ENCODE results near the gene TNFRSF19.

Gene TNFRSF19

DNA sequence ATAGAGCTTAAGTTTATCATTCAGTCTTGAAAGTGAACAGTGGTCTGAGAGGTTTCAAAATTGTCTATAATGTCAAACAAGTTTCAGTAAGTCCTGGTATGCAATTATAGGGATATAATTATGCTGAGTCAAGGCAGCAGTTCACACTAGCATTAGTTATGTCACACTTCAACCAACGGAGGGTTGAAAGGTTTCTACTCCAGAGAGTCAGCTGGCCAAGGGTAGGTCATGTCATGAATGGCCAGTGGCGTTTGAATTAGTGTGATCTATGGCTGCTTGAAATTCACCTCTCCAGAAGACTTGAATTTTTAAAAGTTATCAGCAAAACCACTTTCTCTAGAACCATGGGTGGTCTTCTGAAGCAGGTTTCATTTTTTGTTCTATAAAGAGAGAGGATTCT lies 108.6 kb downstream of the TNFRSF19 start:
- CTCF ChIA-PET: interaction anchor here (1.0 to 1.8 kb wide), 2 partner anchors 46 to 212 kb away, joined by 3 read pairs; no protein-coding TSS in a partner anchor
- no peak overlapping the region for H3K4me3 ChIP-seq (ENCODE audit: low read depth, low read length)
- POLR2A ChIA-PET: no interaction called here
- TF ChIP-seq, protein P1, sequence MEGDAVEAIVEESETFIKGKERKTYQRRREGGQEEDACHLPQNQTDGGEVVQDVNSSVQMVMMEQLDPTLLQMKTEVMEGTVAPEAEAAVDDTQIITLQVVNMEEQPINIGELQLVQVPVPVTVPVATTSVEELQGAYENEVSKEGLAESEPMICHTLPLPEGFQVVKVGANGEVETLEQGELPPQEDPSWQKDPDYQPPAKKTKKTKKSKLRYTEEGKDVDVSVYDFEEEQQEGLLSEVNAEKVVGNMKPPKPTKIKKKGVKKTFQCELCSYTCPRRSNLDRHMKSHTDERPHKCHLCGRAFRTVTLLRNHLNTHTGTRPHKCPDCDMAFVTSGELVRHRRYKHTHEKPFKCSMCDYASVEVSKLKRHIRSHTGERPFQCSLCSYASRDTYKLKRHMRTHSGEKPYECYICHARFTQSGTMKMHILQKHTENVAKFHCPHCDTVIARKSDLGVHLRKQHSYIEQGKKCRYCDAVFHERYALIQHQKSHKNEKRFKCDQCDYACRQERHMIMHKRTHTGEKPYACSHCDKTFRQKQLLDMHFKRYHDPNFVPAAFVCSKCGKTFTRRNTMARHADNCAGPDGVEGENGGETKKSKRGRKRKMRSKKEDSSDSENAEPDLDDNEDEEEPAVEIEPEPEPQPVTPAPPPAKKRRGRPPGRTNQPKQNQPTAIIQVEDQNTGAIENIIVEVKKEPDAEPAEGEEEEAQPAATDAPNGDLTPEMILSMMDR (IDR thresholded peaks at IDR 0.05; ENCODE audit: insufficient read depth, low read length, missing control alignments): no peak
- no peak for DNase-seq (ENCODE audit: low read depth, low spot score)

DNA sequence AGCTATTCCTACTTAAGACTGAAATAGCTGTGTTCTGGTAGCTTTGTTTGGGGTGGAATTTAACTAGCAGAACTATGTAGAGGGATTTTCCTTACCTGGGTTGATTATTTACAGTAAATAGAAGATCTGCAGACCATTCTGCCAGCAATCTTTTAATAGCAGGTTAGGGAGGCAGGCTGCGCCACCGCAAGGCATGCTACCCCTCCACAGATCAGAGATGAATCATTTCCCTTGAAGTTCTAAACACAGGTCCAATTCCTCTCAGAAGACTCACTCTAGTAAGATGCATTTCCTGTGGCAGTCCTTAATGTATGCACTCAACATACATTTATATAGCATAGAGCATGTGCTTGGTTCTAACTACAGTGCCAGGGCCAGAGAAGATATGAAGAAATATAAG lies 109.0 kb downstream of the TNFRSF19 start:
- TF ChIP-seq, protein P1 (IDR thresholded peaks at IDR 0.05; ENCODE audit: insufficient read depth, low read length, missing control alignments): no peak
- no peak overlapping the region for H3K4me3 ChIP-seq (ENCODE audit: low read depth, low read length)
- ChIA-PET POLR2A (no interaction called here), CTCF (interaction anchor here (0.8 to 1.8 kb wide), 3 partner anchors 46 to 212 kb away, joined by 3 read pairs; no protein-coding TSS in a partner anchor)
- DNase-seq (ENCODE audit: low read depth, low spot score): peak; percentile 47

DNA sequence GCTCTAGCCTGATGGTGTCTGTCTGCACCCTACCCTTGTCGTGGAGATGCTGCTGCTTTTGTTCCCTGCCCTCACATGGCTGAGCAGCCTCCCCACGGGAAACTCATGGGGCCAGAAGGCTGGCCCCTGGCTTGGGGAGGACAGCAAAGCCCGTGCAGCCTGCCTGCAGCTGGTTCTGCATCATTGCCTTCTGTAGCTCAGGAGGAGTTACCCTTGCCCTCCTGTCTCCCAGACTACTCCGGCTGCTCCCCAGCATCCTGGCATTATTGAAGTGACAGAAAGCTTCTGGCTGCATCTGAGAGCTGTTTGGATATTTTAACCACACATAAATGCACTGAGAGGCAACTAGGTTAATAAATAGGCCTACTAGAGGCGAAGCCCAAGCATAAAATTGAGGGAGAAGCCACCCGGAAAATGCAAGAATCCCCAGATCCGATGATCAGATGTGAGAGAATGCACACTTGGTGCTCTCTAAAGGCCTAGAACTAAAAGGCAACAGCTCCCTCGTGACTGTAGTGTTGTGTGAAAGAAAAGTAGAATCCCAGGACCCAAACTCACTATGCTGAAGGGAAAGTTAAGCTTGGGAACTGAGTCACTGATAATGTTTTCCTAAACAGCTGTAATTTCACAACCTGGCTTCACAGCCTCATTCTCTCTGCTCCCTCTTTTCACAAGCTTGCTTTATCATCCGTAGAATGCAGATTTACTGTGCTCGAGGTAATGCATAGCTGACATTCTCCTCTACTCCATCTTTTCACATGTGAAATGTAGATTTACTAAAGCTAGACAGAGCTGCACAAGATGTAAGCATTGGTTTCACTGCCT lies 110.8 kb downstream of the TNFRSF19 start:
- TF ChIP-seq, protein P1 (IDR thresholded peaks at IDR 0.05; ENCODE audit: insufficient read depth, low read length, missing control alignments): no peak
- H3K4me3 ChIP-seq (ENCODE audit: low read depth, low read length): no peak overlapping the region
- ChIA-PET CTCF (interaction anchor here (0.9 to 1.2 kb wide), 3 partner anchors 10 to 75 kb away, joined by 3 read pairs; no protein-coding TSS in a partner anchor), POLR2A (no interaction called here)
- no peak for DNase-seq (ENCODE audit: low read depth, low spot score)

DNA sequence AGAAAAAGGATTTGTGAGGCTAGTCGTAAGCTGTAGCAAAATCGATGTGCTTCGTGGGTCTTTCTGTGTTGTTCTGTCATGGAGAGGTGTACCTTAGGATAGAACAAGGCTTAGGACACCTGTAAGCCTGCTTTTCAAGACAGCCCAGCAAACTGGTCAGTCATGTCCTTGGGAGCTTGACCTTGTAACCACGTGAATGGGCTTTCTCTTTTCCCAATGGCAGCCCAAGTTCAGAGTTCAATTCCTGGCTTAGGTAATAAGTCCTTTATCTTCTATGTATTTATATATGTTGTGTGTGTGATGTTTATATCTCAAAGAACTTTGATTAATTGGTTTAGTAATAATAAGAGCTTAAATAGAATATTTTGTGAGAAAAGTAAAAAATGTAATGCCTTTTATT lies 112.9 kb downstream of the TNFRSF19 start:
- CTCF ChIA-PET: interaction anchor here (2.3 kb wide), 1 partner anchor 25 kb away, joined by 5 read pairs; no protein-coding TSS in a partner anchor
- no peak for DNase-seq (ENCODE audit: low read depth, low spot score)
- POLR2A ChIA-PET: no interaction called here
- TF ChIP-seq, protein P1 (IDR thresholded peaks at IDR 0.05; ENCODE audit: insufficient read depth, low read length, missing control alignments): no peak
- no peak overlapping the region for H3K4me3 ChIP-seq (ENCODE audit: low read depth, low read length)

DNA sequence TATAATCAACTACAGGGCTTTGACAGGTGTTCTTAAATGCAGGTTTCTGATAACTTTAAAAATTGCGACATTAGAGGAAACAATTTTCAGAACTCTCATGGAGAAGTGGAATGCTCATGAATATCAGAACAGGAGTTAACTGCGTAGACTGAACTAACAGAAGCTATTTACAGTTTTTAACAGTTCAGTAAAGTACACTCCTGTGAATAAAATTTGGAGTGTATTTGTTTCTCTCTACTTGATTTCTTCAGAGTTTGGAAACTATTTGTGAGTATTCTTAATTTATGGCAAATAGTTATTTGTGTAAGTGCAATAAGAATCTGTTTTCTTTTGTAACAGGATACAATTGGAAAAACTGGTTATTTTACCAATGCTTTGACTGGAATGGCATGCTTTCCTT lies 114.4 kb downstream of the TNFRSF19 start:
- no peak overlapping the region for H3K4me3 ChIP-seq (ENCODE audit: low read depth, low read length)
- TF ChIP-seq, protein P1 (IDR thresholded peaks at IDR 0.05; ENCODE audit: insufficient read depth, low read length, missing control alignments): no peak
- DNase-seq (ENCODE audit: low read depth, low spot score): no peak
- CTCF ChIA-PET: interaction anchor here (0.5 to 2.3 kb wide), 2 partner anchors 23 to 125 kb away, joined by 3 to 5 read pairs; no protein-coding TSS in a partner anchor
- POLR2A ChIA-PET: no interaction called here

DNA sequence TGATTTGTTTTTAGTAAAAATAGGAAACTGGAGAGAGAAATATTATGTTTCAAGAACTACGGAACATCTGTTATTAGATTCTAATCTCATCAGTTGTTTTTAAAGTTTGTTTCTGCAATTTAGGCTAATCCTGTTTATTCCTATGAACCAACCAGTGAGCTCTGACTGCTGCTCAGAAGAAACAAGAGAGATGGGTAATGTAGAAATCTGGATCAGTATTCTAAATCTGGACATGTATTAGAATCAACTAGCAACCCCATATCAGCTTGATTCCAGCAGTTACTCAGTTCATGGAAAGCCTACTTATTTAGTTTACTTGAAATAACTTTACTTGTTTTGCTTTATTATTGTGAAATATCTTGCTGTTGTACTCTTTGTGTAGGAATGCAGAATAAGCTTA lies 115.2 kb downstream of the TNFRSF19 start:
- no peak overlapping the region for H3K4me3 ChIP-seq (ENCODE audit: low read depth, low read length)
- CTCF ChIA-PET: interaction anchor here (0.9 to 1.1 kb wide), 2 partner anchors 15 to 19 kb away, joined by 3 read pairs; no protein-coding TSS in a partner anchor
- TF ChIP-seq, protein P1 (IDR thresholded peaks at IDR 0.05; ENCODE audit: insufficient read depth, low read length, missing control alignments): no peak
- DNase-seq (ENCODE audit: low read depth, low spot score): no peak
- POLR2A ChIA-PET: no interaction called here

Data from AG04449 (cell line).